ENCODE results near the gene GALNT12.

GRCh38 chr9:98807814-98808195 lies 335 bp downstream of the GALNT12 start:
- TF ChIP-seq CTCF (IDR thresholded peaks at IDR 0.05 in 2 of 3, conservative IDR thresholded peaks at IDR 0.05 in 1 of 3; ENCODE audit: borderline replicate concordance in 1 of 3, insufficient read depth in 1 of 3, low read depth in 2 of 3, low read length in 2 of 3) (no peak), POLR2AphosphoS5 (IDR thresholded peaks at IDR 0.05; ENCODE audit: low read depth, low read length) (no peak), EZH2phosphoT487 (IDR thresholded peaks at IDR 0.05; ENCODE audit: borderline replicate concordance) (no peak), TCF7L2 (IDR thresholded peaks at IDR 0.05; ENCODE audit: borderline replicate concordance, extremely low read depth, insufficient read depth, insufficient read length) (no peak), EZH2 (IDR thresholded peaks at IDR 0.05) (no peak)
